ENCODE data around the gene CBLL1. TPM values are rescaled to one million over a fixed set of nuclear protein-coding genes. Genes with fewer than 3 reads are reported as not detected.

CBLL1 gene
- total RNA-seq, 6 donors from 2014 or later = 15.1 to 36.8 (median 22.0) TPM

DNA sequence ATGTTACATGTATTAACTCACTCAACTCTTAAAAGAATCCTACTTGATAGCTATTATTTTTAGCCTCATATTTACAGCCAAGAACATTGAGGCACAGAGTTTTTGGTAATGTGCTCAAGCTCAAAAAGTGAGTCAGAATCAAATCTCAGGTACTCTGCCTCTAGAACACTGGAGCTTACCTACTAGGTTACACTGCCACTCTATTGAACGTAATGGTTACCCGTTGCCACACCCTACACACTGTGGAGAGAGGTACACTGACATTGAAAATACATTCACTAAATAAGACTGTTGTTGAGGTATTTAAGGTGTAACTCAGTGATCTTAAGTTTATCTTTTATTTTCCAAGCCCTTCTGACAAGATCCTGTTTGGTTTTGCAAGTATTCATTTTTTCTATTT, 41.2 kb downstream of the CBLL1 start:
- no peaks in the 10 kb centered on the region for H3K4me1 ChIP-seq
- H3K4me3 ChIP-seq = no peak overlapping the region
- DNase-seq (no peak), ATAC-seq (ENCODE audit: low FRiP score in 2 of 2) (no peak)
- no peaks in the 10 kb centered on the region for H3K27me3 ChIP-seq
- H3K9me3 ChIP-seq = no peaks in the 10 kb centered on the region
- WGBS, 2 donors = 83 to 88% methylated on average over 2 of the region's 2 CpGs
- TF ChIP-seq POLR2AphosphoS5 (IDR thresholded peaks at IDR 0.05) = no peak
- TF ChIP-seq EP300 (IDR thresholded peaks at IDR 0.05) = no peak
- no peak for TF ChIP-seq POLR2A (IDR thresholded peaks at IDR 0.05)
- TF ChIP-seq, protein P1, sequence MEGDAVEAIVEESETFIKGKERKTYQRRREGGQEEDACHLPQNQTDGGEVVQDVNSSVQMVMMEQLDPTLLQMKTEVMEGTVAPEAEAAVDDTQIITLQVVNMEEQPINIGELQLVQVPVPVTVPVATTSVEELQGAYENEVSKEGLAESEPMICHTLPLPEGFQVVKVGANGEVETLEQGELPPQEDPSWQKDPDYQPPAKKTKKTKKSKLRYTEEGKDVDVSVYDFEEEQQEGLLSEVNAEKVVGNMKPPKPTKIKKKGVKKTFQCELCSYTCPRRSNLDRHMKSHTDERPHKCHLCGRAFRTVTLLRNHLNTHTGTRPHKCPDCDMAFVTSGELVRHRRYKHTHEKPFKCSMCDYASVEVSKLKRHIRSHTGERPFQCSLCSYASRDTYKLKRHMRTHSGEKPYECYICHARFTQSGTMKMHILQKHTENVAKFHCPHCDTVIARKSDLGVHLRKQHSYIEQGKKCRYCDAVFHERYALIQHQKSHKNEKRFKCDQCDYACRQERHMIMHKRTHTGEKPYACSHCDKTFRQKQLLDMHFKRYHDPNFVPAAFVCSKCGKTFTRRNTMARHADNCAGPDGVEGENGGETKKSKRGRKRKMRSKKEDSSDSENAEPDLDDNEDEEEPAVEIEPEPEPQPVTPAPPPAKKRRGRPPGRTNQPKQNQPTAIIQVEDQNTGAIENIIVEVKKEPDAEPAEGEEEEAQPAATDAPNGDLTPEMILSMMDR (IDR thresholded peaks at IDR 0.05) = no peak
- no peaks in the 10 kb centered on the region for H3K36me3 ChIP-seq
- H3K27ac ChIP-seq = no peak overlapping the region

DNA sequence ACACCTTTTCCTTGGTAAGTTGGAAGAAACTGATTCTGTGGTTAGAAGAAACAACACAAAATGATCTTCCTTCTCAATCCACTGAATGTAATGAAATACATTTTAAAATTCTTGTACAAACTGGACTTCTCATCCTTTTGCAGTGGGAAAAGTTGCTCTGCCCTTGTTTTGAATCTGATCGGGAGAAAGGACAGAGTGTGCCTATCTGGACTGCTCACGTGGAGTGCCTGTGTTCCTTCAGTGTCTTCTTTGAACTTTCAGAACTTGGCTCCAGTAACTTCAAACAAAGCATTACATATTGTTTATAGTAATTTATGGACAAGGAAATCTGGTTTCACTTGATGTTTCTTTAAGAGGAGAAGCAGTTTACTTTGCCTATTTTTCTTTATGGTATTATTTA, 42.0 kb downstream of the CBLL1 start:
- DNase-seq (no peak), ATAC-seq (ENCODE audit: low FRiP score in 2 of 2) (no peak)
- TF ChIP-seq, protein P1 (IDR thresholded peaks at IDR 0.05) = no peak
- TF ChIP-seq EP300 (IDR thresholded peaks at IDR 0.05) (no peak), POLR2A (IDR thresholded peaks at IDR 0.05) (no peak), POLR2AphosphoS5 (IDR thresholded peaks at IDR 0.05) (no peak)
- no peaks in the 10 kb centered on the region for H3K9me3 ChIP-seq
- no peak overlapping the region for H3K27ac ChIP-seq
- no peaks in the 10 kb centered on the region for H3K27me3 ChIP-seq
- H3K36me3 ChIP-seq = no peaks in the 10 kb centered on the region
- H3K4me3 ChIP-seq = no peak overlapping the region
- no peaks in the 10 kb centered on the region for H3K4me1 ChIP-seq
- WGBS, 2 donors = 22 to 24% methylated on average over 2 of the region's 2 CpGs

DNA sequence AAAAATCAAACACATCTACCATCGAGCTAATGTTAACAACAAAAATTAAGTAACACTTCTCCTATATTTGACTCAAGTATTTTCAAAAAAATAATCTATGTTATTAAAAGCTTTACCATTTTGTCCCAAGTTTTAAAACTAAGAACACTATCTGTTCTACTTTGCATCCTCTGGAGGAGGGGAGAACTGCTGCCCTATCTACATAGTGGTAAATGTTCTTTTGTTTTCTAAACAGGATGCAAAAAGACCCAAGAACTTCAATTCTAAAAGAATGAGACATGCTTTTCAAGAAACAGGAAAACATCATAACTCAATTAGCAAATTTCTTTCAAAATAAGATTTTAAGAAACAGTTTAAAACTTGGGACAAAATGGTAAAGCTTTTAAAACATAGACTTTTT, 44.3 kb downstream of the CBLL1 start:
- TF ChIP-seq, protein P1 (IDR thresholded peaks at IDR 0.05) = no peak
- TF ChIP-seq POLR2AphosphoS5 (IDR thresholded peaks at IDR 0.05) (no peak), EP300 (IDR thresholded peaks at IDR 0.05) (no peak), POLR2A (IDR thresholded peaks at IDR 0.05) (no peak)
- no peaks in the 10 kb centered on the region for H3K4me1 ChIP-seq
- no peaks in the 10 kb centered on the region for H3K36me3 ChIP-seq
- H3K27ac ChIP-seq = no peak overlapping the region
- DNase-seq (no peak), ATAC-seq (ENCODE audit: low FRiP score in 2 of 2) (no peak)
- no peaks in the 10 kb centered on the region for H3K9me3 ChIP-seq
- no peaks in the 10 kb centered on the region for H3K27me3 ChIP-seq
- 89 to 90% methylated on average over 1 of the region's 1 CpG for WGBS, 2 donors
- no peak overlapping the region for H3K4me3 ChIP-seq

DNA sequence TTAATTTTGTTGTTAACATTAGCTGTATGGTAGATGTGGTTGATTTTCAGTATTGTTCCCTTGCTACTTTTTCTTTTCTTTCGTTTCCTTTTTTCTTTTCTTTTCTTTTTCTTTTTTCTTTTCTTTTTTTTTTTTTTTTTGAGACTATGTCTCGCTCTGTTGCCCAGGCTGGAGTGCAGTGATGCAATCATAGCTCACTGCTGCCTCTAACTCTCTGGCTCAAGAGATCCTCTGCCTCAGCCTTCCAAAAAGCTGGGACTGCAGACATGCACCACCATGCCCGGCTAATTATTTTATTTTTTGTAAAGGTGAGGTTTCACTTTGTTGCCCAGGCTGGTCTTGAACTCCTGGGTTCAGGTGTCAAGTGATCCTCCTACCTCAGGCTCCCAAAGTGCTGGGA, 44.7 kb downstream of the CBLL1 start:
- no peaks in the 10 kb centered on the region for H3K27me3 ChIP-seq
- H3K27ac ChIP-seq = no peak overlapping the region
- no peaks in the 10 kb centered on the region for H3K4me1 ChIP-seq
- H3K36me3 ChIP-seq = no peaks in the 10 kb centered on the region
- DNase-seq (no peak), ATAC-seq (ENCODE audit: low FRiP score in 2 of 2) (no peak)
- no peaks in the 10 kb centered on the region for H3K9me3 ChIP-seq
- 82 to 88% methylated on average over 3 of the region's 3 CpGs for WGBS, 2 donors
- no peak for TF ChIP-seq EP300 (IDR thresholded peaks at IDR 0.05)
- TF ChIP-seq, protein P1 (IDR thresholded peaks at IDR 0.05) = no peak
- TF ChIP-seq POLR2AphosphoS5 (IDR thresholded peaks at IDR 0.05) = no peak
- TF ChIP-seq POLR2A (IDR thresholded peaks at IDR 0.05) = no peak
- no peak overlapping the region for H3K4me3 ChIP-seq

DNA sequence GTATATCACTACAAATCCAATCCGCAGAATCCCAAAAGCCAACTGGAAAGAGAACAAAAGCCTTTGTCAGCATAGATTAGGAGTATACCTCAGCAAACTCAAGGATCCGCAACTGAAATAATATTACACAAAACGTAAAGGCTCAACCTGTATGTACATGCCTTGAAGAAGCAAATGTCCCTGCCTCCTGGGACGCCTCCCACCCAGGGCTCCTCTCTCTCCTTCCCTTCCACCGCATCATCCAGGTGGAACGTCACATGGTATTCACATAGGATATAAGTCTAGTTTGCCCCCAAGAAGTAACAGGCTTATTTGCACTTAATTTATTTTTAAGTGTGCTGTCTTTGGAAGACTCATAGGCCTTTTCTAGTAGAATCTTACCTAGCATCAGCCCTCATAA, 45.7 kb downstream of the CBLL1 start:
- ATAC-seq (ENCODE audit: low FRiP score in 2 of 2) = no peak
- Histone ChIP-seq H3K9me3 (no peaks in the 10 kb centered on the region), H3K4me3 (no peak overlapping the region), H3K27me3 (no peaks in the 10 kb centered on the region), H3K27ac (no peak overlapping the region), H3K4me1 (no peaks in the 10 kb centered on the region), H3K36me3 (no peaks in the 10 kb centered on the region)
- 91 to 92% methylated on average over 6 of the region's 6 CpGs for WGBS, 2 donors
- DNase-seq = no peak
- TF ChIP-seq POLR2AphosphoS5 (IDR thresholded peaks at IDR 0.05) = no peak
- TF ChIP-seq POLR2A (IDR thresholded peaks at IDR 0.05) = no peak
- TF ChIP-seq EP300 (IDR thresholded peaks at IDR 0.05) = no peak
- TF ChIP-seq, protein P1 (IDR thresholded peaks at IDR 0.05) = no peak
